ENCODE measurements around the gene CDC42BPG. TPM values are rescaled to one million over a fixed set of nuclear protein-coding genes. Genes with fewer than 3 reads are reported as not detected.

The CDC42BPG gene
- total RNA-seq, 1 experiment from 2014 or later: 30.1 TPM

DNA sequence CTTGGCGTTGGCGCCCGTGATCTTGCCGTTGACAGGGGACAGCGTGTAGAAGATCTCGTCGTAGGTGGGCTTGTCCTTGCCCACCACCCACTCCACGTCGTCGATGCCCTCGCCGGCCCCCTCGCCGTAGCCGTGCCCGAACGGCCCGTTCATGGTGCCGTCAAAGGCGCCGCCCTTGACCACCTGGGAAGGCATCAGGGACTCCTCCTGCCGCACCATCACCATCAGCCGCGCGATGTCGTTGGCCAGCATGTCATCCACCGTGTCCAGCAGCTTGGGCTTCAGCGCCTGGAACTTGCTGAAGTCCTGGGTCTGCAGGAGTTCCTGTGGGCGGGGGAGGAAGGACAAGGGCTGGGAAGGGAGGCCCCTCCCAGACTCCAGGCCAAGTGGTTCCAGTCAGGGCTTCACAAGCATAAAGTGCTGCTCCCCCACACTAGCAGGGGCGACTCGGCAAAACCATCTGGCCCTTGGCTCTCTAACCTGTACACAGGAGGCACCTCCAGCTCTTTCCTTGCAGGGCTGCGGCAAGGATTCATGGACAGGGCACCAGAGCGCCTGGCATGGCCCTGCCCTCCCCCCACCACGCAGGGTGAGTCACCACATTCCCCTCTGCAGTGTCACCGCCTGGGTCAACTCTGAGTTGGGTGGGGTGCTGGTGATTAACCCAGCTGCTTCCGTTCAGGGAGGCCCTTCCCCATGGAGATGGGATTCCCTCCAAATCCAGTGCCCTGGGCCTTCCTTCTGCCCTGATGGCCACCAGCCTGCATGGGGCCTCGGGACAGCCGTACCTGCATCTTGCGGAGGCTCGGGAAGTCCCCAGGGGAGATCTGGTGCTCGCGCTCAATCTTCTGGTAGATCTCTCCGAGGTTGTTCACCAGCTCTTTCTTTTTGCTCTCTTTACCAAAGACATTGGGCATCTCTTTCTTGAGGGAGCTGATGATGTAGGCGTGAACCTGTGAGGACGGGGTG is 10.4 kb upstream of the CDC42BPG start (continued):
- TF ChIP-seq, protein P1, sequence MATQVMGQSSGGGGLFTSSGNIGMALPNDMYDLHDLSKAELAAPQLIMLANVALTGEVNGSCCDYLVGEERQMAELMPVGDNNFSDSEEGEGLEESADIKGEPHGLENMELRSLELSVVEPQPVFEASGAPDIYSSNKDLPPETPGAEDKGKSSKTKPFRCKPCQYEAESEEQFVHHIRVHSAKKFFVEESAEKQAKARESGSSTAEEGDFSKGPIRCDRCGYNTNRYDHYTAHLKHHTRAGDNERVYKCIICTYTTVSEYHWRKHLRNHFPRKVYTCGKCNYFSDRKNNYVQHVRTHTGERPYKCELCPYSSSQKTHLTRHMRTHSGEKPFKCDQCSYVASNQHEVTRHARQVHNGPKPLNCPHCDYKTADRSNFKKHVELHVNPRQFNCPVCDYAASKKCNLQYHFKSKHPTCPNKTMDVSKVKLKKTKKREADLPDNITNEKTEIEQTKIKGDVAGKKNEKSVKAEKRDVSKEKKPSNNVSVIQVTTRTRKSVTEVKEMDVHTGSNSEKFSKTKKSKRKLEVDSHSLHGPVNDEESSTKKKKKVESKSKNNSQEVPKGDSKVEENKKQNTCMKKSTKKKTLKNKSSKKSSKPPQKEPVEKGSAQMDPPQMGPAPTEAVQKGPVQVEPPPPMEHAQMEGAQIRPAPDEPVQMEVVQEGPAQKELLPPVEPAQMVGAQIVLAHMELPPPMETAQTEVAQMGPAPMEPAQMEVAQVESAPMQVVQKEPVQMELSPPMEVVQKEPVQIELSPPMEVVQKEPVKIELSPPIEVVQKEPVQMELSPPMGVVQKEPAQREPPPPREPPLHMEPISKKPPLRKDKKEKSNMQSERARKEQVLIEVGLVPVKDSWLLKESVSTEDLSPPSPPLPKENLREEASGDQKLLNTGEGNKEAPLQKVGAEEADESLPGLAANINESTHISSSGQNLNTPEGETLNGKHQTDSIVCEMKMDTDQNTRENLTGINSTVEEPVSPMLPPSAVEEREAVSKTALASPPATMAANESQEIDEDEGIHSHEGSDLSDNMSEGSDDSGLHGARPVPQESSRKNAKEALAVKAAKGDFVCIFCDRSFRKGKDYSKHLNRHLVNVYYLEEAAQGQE (IDR thresholded peaks at IDR 0.05; ENCODE audit: low read depth): no peak
- TF ChIP-seq CBX3 (IDR thresholded peaks at IDR 0.05; ENCODE audit: low read depth) (no peak), JUND (IDR thresholded peaks at IDR 0.05) (no peak), RAD21 (IDR thresholded peaks at IDR 0.05; ENCODE audit: low read depth) (no peak)
- TF ChIP-seq, protein P2, sequence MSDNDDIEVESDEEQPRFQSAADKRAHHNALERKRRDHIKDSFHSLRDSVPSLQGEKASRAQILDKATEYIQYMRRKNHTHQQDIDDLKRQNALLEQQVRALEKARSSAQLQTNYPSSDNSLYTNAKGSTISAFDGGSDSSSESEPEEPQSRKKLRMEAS (IDR thresholded peaks at IDR 0.05): no peak

DNA sequence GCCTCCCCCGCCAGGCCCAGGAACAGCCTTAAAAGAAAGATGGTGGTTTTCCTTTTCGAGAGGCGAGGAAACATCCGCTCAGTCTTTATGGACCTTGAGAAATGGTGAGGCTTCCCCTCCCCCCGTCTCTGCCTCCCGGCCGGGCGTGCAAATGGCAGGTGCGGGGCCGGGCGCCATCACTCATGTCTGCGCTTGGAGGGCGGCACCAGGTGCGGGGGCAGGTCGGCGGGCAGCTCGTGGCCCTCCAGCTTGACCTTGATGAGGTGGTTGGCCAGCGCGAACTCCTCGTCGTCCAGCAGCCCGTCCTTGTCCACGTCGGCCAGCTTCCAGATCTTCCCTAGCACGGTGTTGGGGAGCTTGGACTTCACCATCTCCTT is 9.7 kb upstream of the CDC42BPG start:
- ChIA-PET RAD21 (ENCODE audit: low non-redundant PET in 1 of 2, low total read pairs in 2 of 2, uncharacterized antibody in 2 of 2, unreplicated experiment in 2 of 2) (no interaction called here), CTCF (interaction anchor here (1.3 kb wide), 1 partner anchor 263 kb away, joined by 4 read pairs; the partner anchor contains the start of gene ZNHIT2), POLR2A (interaction anchor here (2.2 to 9.0 kb wide), 2 partner anchors 8 to 24 kb away, joined by 7 to 56 read pairs; partner anchors contain the start of gene EHD1)
- Histone ChIP-seq H3K4me1 (ENCODE audit: control insufficient read depth in 1 of 2, insufficient read depth in 2 of 2, low read length in 2 of 2) (peaks cover 80 to 99% of the 10 kb centered on the region in 2 experiments), H4K20me1 (ENCODE audit: insufficient read depth) (no peaks in the 10 kb centered on the region), H3K9me2 (ENCODE audit: insufficient read depth) (no peaks in the 10 kb centered on the region), H3K36me3 (ENCODE audit: control insufficient read depth in 1 of 2, insufficient read depth in 2 of 2, low read length in 2 of 2) (peaks cover 3 to 28% of the 10 kb centered on the region in 2 experiments; a peak in 2 of 4 replicates), H3K9me3 (ENCODE audit: control insufficient read depth in 1 of 2, insufficient read depth in 1 of 2, low read depth in 1 of 2, low read length in 2 of 2) (no peaks in the 10 kb centered on the region), H3K4me2 (ENCODE audit: low read length) (peak overlapping the region; percentile 82), H2AFZ (ENCODE audit: low read depth, low read length, poor library complexity, severe bottlenecking) (no peak overlapping the region), H3K27ac (ENCODE audit: low read depth, low read length) (peak overlapping the region; percentile 99), H3K4me3 (replicated peaks in 1 of 2; ENCODE audit: low read depth in 1 of 2, low read length in 2 of 2) (peak overlapping the region in 1 of 2 experiments; percentile 50; a peak in 1 of 4 replicates), H3K9ac (ENCODE audit: low read length) (peak overlapping the region; percentile 65), H3K27me3 (ENCODE audit: insufficient read depth, low read length) (no peaks in the 10 kb centered on the region), H3K79me2 (ENCODE audit: insufficient read depth, low read length) (peaks cover 39% of the 10 kb centered on the region)
- intact Hi-C loops (cut with micrococcal nuclease): no loop called here
- BruUV-seq (replicated peaks): no TSS peak
- TF ChIP-seq, protein P1 (IDR thresholded peaks at IDR 0.05; ENCODE audit: low read depth): no peak
- TF ChIP-seq POLR2AphosphoS5 (IDR thresholded peaks at IDR 0.05; ENCODE audit: low read depth, low read length) (no peak), YY1 (IDR thresholded peaks at IDR 0.05; ENCODE audit: extremely low read depth, insufficient replicate concordance, low read depth, low read length) (no peak)
- TF ChIP-seq, protein P3, sequence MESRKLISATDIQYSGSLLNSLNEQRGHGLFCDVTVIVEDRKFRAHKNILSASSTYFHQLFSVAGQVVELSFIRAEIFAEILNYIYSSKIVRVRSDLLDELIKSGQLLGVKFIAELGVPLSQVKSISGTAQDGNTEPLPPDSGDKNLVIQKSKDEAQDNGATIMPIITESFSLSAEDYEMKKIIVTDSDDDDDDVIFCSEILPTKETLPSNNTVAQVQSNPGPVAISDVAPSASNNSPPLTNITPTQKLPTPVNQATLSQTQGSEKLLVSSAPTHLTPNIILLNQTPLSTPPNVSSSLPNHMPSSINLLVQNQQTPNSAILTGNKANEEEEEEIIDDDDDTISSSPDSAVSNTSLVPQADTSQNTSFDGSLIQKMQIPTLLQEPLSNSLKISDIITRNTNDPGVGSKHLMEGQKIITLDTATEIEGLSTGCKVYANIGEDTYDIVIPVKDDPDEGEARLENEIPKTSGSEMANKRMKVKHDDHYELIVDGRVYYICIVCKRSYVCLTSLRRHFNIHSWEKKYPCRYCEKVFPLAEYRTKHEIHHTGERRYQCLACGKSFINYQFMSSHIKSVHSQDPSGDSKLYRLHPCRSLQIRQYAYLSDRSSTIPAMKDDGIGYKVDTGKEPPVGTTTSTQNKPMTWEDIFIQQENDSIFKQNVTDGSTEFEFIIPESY (IDR thresholded peaks at IDR 0.05; ENCODE audit: extremely low read depth, insufficient replicate concordance, low read length): no peak
- DNase-seq (ENCODE audit: low read depth, low spot score): no peak
- no peak for ATAC-seq
